ENCODE results near the gene CFAP77.

CFAP77 gene

GRCh38 chr9:132409828-132410528 lies at the start of gene CFAP77:
TSS of gene CFAP77 (plus strand) at chr9:132410211. CDS start at chr9:132410272, 61 bp downstream.
- DNase-seq (ENCODE audit: low spot score): peak; percentile 71
- TF ChIP-seq CTCF (IDR thresholded peaks at IDR 0.05; ENCODE audit: borderline replicate concordance, control extremely low read depth, extremely low read depth, insufficient read depth, missing control alignments): no peak
- in situ Hi-C loops (cut with MboI; ENCODE audit: low sequenced_read_pairs, unreplicated experiment): loop anchor here (10.0 kb wide), 1 partner anchor 165 kb away; no protein-coding TSS in a partner anchor

- in situ Hi-C loops (cut with MboI; ENCODE audit: low sequenced_read_pairs, unreplicated experiment): no loop called here
- TF ChIP-seq CTCF (IDR thresholded peaks at IDR 0.05; ENCODE audit: borderline replicate concordance, control extremely low read depth, extremely low read depth, insufficient read depth, missing control alignments): no peak
- DNase-seq (ENCODE audit: low spot score): no peak
Measured at GRCh38 chr9:132364068-132364467, 45.9 kb upstream of the CFAP77 start.

- no peak for TF ChIP-seq CTCF (IDR thresholded peaks at IDR 0.05; ENCODE audit: borderline replicate concordance, control extremely low read depth, extremely low read depth, insufficient read depth, missing control alignments)
- DNase-seq (ENCODE audit: low spot score): no peak
- in situ Hi-C loops (cut with MboI; ENCODE audit: low sequenced_read_pairs, unreplicated experiment): no loop called here
Measured at GRCh38 chr9:132365986-132366385, 44.0 kb upstream of the CFAP77 start.

GRCh38 chr9:132366481-132366880 lies 43.5 kb upstream of the CFAP77 start:
- TF ChIP-seq CTCF (IDR thresholded peaks at IDR 0.05; ENCODE audit: borderline replicate concordance, control extremely low read depth, extremely low read depth, insufficient read depth, missing control alignments): no peak
- in situ Hi-C loops (cut with MboI; ENCODE audit: low sequenced_read_pairs, unreplicated experiment): no loop called here
- no peak for DNase-seq (ENCODE audit: low spot score)

GRCh38 chr9:132367613-132368313 lies 42.2 kb upstream of the CFAP77 start:
- in situ Hi-C loops (cut with MboI; ENCODE audit: low sequenced_read_pairs, unreplicated experiment): no loop called here
- TF ChIP-seq CTCF (IDR thresholded peaks at IDR 0.05; ENCODE audit: borderline replicate concordance, control extremely low read depth, extremely low read depth, insufficient read depth, missing control alignments): no peak
- DNase-seq (ENCODE audit: low spot score): no peak

- DNase-seq (ENCODE audit: low spot score): no peak
- in situ Hi-C loops (cut with MboI; ENCODE audit: low sequenced_read_pairs, unreplicated experiment): no loop called here
- TF ChIP-seq CTCF (IDR thresholded peaks at IDR 0.05; ENCODE audit: borderline replicate concordance, control extremely low read depth, extremely low read depth, insufficient read depth, missing control alignments): no peak
Measured at GRCh38 chr9:132369421-132369820, 40.6 kb upstream of the CFAP77 start.
